RPMI8226 (cell line): ENCODE measurements around the gene PSMC5.

Experiments
- DNase-seq: peaks from one replicate; pipeline ENCODE4 v3.0.0-alpha.2; 2015

PSMC5 gene

GRCh38 chr17:63821804-63822203 lies 5.4 kb upstream of the PSMC5 start:
- DNase-seq, result no peak

GRCh38 chr17:63822537-63822936 lies 4.7 kb upstream of the PSMC5 start:
- DNase-seq, result no peak

- no peak for DNase-seq
Measured at GRCh38 chr17:63823659-63824331, 3.4 kb upstream of the PSMC5 start.

GRCh38 chr17:63824362-63824761 lies 2.9 kb upstream of the PSMC5 start:
- no peak for DNase-seq

- peak; percentile 35 for DNase-seq
Measured at GRCh38 chr17:63826468-63827001, 696 bp upstream of the PSMC5 start.

GRCh38 chr17:63827801-63828221 lies 580 bp downstream of the PSMC5 start:
- peak; percentile 28 for DNase-seq

- DNase-seq, result no peak
Measured at GRCh38 chr17:63828936-63829335, 1.7 kb downstream of the PSMC5 start.

GRCh38 chr17:63830278-63830677 lies 3.0 kb downstream of the PSMC5 start:
- DNase-seq, result no peak

GRCh38 chr17:63830904-63831491 lies 3.8 kb downstream of the PSMC5 start:
- DNase-seq, result no peak

GRCh38 chr17:63831505-63831904 lies 4.3 kb downstream of the PSMC5 start:
- no peak for DNase-seq

- no peak for DNase-seq
Measured at GRCh38 chr17:63832014-63832413, 4.8 kb downstream of the PSMC5 start.

- DNase-seq, result no peak
Measured at GRCh38 chr17:63832455-63832854, 5.2 kb downstream of the PSMC5 start.

GRCh38 chr17:63833026-63833740 lies 6.0 kb downstream of the PSMC5 start:
- DNase-seq, result no peak

GRCh38 chr17:63833741-63834373 lies 6.6 kb downstream of the PSMC5 start:
- DNase-seq, result no peak

- DNase-seq, result peak; percentile 89
Measured at GRCh38 chr17:63834431-63835166, 7.4 kb downstream of the PSMC5 start.

- DNase-seq, result no peak
Measured at GRCh38 chr17:63835167-63835720, 8.0 kb downstream of the PSMC5 start.

- no peak for DNase-seq
Measured at GRCh38 chr17:63836811-63837210, 9.6 kb downstream of the PSMC5 start.

GRCh38 chr17:63837480-63837879 lies 10.2 kb downstream of the PSMC5 start:
- DNase-seq, result no peak

GRCh38 chr17:63837962-63838600 lies 10.8 kb downstream of the PSMC5 start:
- DNase-seq, result no peak

GRCh38 chr17:63838631-63839171 lies 11.5 kb downstream of the PSMC5 start:
- no peak for DNase-seq

- no peak for DNase-seq
Measured at GRCh38 chr17:63840591-63841349, 13.5 kb downstream of the PSMC5 start.
